Ovary (tissue), 3 donors: ENCODE results near the gene PTPN1.

ENCODE experiments used
- POLR2A ChIP-seq: fragments of 450-650 bp; IDR thresholded peaks from one replicate; pipeline ENCODE4 v1.6.1; 2017; ENCODE audit warnings: antibody characterized with exemption, mild to moderate bottlenecking, moderate library complexity
- TF ChIP-seq, protein P1 (sequence below), 3 donors: fragments of 450-650 bp in 2 of 3; fragments of 200-600 bp in 1 of 3; IDR thresholded peaks; one replicate each; pipeline versions ENCODE4 v1.5.1 to v1.8.0; 2016 to 2022; ENCODE audit warnings: antibody characterized with exemption in 3 of 3, mild to moderate bottlenecking in 1 of 3
- donor health status: DM: no; HTN: no; CAD: no.

DNA sequence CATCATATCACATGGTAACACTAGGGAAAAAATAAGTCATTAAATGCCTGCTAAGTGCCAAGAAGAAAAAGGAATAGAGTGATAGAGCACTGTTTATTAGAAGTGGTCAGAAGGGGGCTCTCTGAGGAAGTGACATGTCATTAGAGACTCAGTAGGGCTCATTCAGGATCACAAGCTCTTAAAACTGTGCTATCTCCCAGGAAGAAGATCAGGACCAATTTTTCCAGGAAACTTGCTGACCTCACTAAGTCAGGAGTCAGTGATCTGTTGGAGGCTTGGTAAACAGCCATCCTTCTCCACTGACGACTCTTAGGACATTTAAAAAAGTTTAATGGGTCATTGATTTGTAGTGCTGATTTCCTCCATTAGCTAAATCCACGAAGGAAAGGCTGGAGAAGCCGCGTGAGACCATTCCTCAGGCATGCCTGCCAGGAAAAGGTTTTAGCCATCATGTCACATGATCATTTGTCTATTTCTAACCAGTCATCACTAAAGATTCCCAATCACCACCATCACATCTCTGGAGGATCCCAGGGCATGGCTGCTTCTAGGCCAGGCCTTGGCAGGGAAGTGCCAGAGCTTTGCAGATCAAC lies 5.9 kb upstream of the PTPN1 start:
- TF ChIP-seq, protein P1, sequence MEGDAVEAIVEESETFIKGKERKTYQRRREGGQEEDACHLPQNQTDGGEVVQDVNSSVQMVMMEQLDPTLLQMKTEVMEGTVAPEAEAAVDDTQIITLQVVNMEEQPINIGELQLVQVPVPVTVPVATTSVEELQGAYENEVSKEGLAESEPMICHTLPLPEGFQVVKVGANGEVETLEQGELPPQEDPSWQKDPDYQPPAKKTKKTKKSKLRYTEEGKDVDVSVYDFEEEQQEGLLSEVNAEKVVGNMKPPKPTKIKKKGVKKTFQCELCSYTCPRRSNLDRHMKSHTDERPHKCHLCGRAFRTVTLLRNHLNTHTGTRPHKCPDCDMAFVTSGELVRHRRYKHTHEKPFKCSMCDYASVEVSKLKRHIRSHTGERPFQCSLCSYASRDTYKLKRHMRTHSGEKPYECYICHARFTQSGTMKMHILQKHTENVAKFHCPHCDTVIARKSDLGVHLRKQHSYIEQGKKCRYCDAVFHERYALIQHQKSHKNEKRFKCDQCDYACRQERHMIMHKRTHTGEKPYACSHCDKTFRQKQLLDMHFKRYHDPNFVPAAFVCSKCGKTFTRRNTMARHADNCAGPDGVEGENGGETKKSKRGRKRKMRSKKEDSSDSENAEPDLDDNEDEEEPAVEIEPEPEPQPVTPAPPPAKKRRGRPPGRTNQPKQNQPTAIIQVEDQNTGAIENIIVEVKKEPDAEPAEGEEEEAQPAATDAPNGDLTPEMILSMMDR (IDR thresholded peaks at IDR 0.05): no peak
- no peak for TF ChIP-seq POLR2A
